Vagina (tissue), 2 donors: Measurements from ENCODE around the gene CRTC1. TPM values are rescaled to one million over a fixed set of nuclear protein-coding genes. Genes with fewer than 3 reads are reported as not detected.
"Not testable (repeated sequence)": the region's sequence is repeated elsewhere in the genome, so short reads cannot be mapped to it uniquely, and the experiment has no call there.

Source experiments
- DNase-seq, 2 donors: peaks; one replicate each; pipeline ENCODE4 v3.0.0-alpha.2; 2017; ENCODE audit errors: extremely low spot score in 2 of 2
- H3K27ac ChIP-seq: fragments of 200-600 bp; sonication (generic); one replicate; pipeline ENCODE4 v1.5.1; 2019
- H3K27me3 ChIP-seq: fragments of 200-600 bp; sonication (generic); one replicate; pipeline ENCODE4 v1.5.1; 2019
- H3K36me3 ChIP-seq, 2 donors: fragments of 200-600 bp; sonication (generic); one replicate each; pipeline ENCODE4 v1.5.1; 2017 to 2019
- H3K4me1 ChIP-seq: fragments of 200-600 bp; sonication (generic); one replicate; pipeline ENCODE4 v1.5.1; 2019
- H3K4me3 ChIP-seq, 2 donors: fragments of 200-600 bp; sonication (generic); 1 replicate in 1 of 2; 2 replicates in 1 of 2; pipeline ENCODE4 v1.5.1; 2016 to 2019
- H3K9me3 ChIP-seq: fragments of 200-600 bp; sonication (generic); one replicate; pipeline ENCODE4 v1.5.1; 2019
- POLR2A ChIP-seq, 2 donors: fragments of 450-650 bp; IDR thresholded peaks; one replicate each; pipeline ENCODE4 v1.6.1; 2017; ENCODE audit warnings: antibody characterized with exemption in 2 of 2, mild to moderate bottlenecking in 2 of 2, moderate library complexity in 2 of 2
- POLR2AphosphoS5 ChIP-seq, 2 donors: sonication (generic); formaldehyde crosslinking; IDR thresholded peaks; one replicate each; pipeline ENCODE4 v1.9.0; 2017; ENCODE audit warnings: antibody characterized with exemption in 2 of 2, mild to moderate bottlenecking in 2 of 2, low read depth in 1 of 2; ENCODE audit not compliant: insufficient read depth in 1 of 2
- intact Hi-C: fragments of 100-400 bp; cut with DNase I; formaldehyde crosslinking; loops from one replicate; pipeline ENCODE4 v1.15.1; 2023
- total RNA-seq: library from RNA; depleted of rRNA; stranded (reverse); fragments of >200 nt; gene quantifications from one replicate; pipeline ENCODE4 v1.2.3, GENCODE V29; 2016
- TF ChIP-seq, protein P1 (sequence below), 3 experiments: fragments of 450-650 bp in 2 of 3; fragments of 200-600 bp in 1 of 3; sonication (generic) in 1 of 3; IDR thresholded peaks; one replicate each; pipeline ENCODE4 v1.5.1; 2017 to 2019; ENCODE audit warnings: antibody characterized with exemption in 3 of 3, mild to moderate bottlenecking in 2 of 3, moderate library complexity in 2 of 3

Gene CRTC1
- total RNA-seq, 1 donor from 2014 or later: 7.4 TPM

DNA sequence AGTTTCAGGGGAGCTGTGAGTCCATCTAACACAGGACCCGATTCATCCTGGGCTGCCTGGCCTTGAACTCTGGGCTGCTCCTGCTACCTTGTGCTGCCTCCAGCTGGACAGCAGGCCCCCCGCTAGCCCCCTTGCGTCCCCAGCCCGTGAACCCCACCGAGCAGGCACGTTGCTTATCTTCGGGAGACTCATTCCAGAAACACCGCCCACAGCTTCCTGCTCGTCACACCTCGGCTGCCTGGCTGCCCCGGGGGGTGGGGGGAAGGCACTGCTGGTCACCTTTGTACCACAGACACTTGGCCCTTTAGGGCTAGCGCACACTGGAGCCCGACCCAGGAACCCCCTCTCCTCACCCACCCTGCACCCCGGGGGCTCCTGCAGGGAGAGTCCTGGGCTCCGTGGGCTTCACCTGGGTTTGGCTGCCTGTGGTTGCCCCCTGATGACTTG is 48.1 kb downstream of the CRTC1 start:
- Histone ChIP-seq H3K4me1 (peaks cover 10% of the 10 kb centered on the region), H3K36me3 (no peaks in the 10 kb centered on the region), H3K27ac (no peak overlapping the region), H3K9me3 (no peaks in the 10 kb centered on the region), H3K4me3 (no peak overlapping the region), H3K27me3 (no peaks in the 10 kb centered on the region)
- TF ChIP-seq POLR2AphosphoS5 (IDR thresholded peaks at IDR 0.05; ENCODE audit: insufficient read depth in 1 of 2, low read depth in 1 of 2): no peak
- TF ChIP-seq, protein P1, sequence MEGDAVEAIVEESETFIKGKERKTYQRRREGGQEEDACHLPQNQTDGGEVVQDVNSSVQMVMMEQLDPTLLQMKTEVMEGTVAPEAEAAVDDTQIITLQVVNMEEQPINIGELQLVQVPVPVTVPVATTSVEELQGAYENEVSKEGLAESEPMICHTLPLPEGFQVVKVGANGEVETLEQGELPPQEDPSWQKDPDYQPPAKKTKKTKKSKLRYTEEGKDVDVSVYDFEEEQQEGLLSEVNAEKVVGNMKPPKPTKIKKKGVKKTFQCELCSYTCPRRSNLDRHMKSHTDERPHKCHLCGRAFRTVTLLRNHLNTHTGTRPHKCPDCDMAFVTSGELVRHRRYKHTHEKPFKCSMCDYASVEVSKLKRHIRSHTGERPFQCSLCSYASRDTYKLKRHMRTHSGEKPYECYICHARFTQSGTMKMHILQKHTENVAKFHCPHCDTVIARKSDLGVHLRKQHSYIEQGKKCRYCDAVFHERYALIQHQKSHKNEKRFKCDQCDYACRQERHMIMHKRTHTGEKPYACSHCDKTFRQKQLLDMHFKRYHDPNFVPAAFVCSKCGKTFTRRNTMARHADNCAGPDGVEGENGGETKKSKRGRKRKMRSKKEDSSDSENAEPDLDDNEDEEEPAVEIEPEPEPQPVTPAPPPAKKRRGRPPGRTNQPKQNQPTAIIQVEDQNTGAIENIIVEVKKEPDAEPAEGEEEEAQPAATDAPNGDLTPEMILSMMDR (IDR thresholded peaks at IDR 0.05): no peak
- no peak for TF ChIP-seq POLR2A (IDR thresholded peaks at IDR 0.05)
- no peak for DNase-seq
- intact Hi-C loops: no loop called here

DNA sequence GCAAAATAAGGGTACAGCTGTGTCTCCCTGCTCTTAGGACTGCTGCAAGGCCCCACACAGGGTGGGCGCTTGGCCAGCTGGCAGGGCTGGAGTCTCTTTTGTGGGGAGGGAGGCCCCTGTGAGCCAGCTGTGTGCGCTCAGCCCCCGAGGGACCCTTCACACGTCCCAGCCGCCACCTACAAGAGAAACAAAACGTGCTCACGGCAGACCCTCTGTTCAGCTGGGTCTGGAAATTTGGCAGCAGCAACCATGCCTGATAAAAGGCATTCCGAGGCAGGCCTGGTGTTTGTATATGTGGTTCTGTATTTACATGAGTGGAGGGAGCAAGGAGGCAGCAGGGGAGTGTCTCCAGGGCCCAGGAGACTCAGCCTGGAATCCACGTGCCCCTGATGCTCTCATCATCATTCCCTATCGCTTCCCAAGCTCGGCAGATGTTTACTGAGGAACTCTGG is 49.7 kb downstream of the CRTC1 start:
- Histone ChIP-seq H3K4me1 (peaks cover 10% of the 10 kb centered on the region), H3K36me3 (no peaks in the 10 kb centered on the region), H3K4me3 (no peak overlapping the region), H3K9me3 (no peaks in the 10 kb centered on the region), H3K27ac (peak overlapping the region; percentile 36), H3K27me3 (no peaks in the 10 kb centered on the region)
- TF ChIP-seq, protein P1 (IDR thresholded peaks at IDR 0.05): no peak
- TF ChIP-seq POLR2AphosphoS5 (IDR thresholded peaks at IDR 0.05; ENCODE audit: insufficient read depth in 1 of 2, low read depth in 1 of 2): peak in 1 of 2 donors; percentile 49
- intact Hi-C loops: no loop called here
- no peak for DNase-seq

DNA sequence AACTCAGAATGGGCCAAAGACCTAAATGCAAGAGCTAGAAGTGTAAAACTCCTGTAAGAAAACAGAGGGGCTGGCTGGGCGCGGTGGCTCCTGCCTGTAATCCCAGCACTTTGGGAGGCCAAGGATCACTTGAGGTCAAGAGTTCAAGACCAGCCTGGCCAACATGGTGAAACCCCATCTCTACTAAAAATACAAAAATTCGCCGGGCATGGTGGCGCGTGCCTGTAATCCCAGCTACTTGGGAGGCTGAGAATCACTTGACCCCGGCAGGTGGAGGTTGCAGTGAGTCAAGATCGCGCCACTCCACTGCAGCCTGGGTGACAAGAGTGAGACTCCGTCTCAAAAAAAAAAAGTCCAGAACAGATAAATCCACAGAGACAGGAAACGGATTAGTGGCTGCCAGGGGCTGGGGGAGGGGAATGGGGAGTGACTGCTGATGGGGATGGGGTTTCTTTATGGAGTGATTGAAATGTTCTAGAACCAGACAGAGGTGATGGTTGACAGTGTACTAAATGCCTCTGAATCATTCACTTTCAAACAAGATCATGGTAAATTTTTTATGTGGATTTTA is 50.4 kb downstream of the CRTC1 start:
- intact Hi-C loops, H3K4me1 ChIP-seq, DNase-seq, H3K4me3 ChIP-seq, H3K9me3 ChIP-seq, H3K27me3 ChIP-seq, H3K36me3 ChIP-seq: not testable (repeated sequence)
- peak overlapping the region; percentile 36 for H3K27ac ChIP-seq

DNA sequence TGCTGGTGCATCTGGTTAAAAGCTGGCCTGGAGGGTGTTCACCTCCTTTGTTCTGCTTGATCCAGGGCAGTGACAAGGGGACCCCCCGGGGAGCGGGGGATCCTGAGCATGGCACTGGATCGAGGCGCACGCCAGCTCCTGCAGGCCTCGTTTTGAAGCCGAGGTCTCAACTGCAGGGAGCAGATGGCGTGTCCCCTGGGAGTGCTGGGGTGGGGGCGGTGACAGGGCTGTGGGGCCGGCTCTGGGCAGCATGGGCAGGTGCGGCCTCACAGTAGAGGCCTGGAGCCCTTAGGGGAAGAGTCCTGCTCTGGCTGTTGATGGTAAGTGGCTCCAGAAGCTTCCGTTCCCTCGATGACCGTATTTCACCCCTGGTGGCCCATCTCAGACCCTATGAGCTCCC is 51.8 kb downstream of the CRTC1 start:
- Histone ChIP-seq H3K27ac (no peak overlapping the region), H3K27me3 (no peaks in the 10 kb centered on the region), H3K9me3 (no peaks in the 10 kb centered on the region), H3K4me1 (peaks cover 10% of the 10 kb centered on the region), H3K36me3 (no peaks in the 10 kb centered on the region), H3K4me3 (no peak overlapping the region)
- no peak for DNase-seq
- intact Hi-C loops: no loop called here
- TF ChIP-seq POLR2A (IDR thresholded peaks at IDR 0.05) (no peak), POLR2AphosphoS5 (IDR thresholded peaks at IDR 0.05; ENCODE audit: insufficient read depth in 1 of 2, low read depth in 1 of 2) (no peak)
- TF ChIP-seq, protein P1 (IDR thresholded peaks at IDR 0.05): no peak

DNA sequence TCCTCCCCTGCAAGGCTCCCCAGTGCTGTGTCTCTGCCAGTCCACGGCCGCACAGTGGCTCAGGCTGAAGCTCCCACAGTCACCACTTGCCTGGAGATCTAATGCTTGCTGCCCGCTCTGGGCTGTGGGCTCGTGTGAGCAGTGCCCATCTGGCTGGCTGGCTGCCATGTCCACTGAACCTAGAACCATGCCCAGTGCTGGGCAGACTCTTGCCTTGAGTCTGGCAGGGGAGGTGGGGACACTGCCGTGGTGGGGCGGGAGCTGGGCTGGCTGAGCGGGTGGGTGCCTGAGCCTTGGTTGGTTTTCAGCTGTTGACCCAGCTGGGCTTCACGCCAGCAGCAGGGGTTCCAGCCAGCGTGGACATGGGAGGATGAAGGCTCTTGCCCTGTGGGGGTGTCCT is 52.3 kb downstream of the CRTC1 start:
- H3K9me3 ChIP-seq: no peaks in the 10 kb centered on the region
- TF ChIP-seq POLR2A (IDR thresholded peaks at IDR 0.05) (no peak), POLR2AphosphoS5 (IDR thresholded peaks at IDR 0.05; ENCODE audit: insufficient read depth in 1 of 2, low read depth in 1 of 2) (no peak)
- TF ChIP-seq, protein P1 (IDR thresholded peaks at IDR 0.05): no peak
- H3K27me3 ChIP-seq: no peaks in the 10 kb centered on the region
- H3K4me1 ChIP-seq: peaks cover 10% of the 10 kb centered on the region
- H3K36me3 ChIP-seq: no peaks in the 10 kb centered on the region
- H3K27ac ChIP-seq: no peak overlapping the region
- DNase-seq: no peak
- no peak overlapping the region for H3K4me3 ChIP-seq
- intact Hi-C loops: no loop called here
